NCI-H2171 (cell line): ENCODE results near the gene CCDC69.

Experiments
- DNase-seq: peaks from one replicate; lab custom pipeline; 2025; lab: John Stamatoyannopoulos, UW

CCDC69 gene

DNA sequence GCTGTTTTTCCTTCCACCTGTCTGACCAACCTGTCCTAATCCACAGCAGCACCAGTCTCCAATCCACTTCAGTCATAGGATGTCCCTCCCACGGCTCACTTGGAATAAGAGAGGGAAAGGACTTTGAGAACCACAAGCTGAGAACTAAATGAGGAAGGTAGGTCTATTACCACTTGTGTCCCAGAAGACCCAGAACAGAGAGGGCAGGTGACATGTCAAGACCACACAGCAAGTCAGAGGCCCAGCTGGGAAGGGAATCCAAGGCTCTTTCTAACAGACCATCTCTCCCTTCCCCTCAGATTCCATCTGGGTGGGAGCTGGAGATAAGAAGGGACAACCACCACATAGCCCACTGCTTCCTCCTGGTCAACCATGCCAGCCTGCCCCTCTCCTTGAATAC, 81.0 kb downstream of the CCDC69 start:
- no peak for DNase-seq

DNA sequence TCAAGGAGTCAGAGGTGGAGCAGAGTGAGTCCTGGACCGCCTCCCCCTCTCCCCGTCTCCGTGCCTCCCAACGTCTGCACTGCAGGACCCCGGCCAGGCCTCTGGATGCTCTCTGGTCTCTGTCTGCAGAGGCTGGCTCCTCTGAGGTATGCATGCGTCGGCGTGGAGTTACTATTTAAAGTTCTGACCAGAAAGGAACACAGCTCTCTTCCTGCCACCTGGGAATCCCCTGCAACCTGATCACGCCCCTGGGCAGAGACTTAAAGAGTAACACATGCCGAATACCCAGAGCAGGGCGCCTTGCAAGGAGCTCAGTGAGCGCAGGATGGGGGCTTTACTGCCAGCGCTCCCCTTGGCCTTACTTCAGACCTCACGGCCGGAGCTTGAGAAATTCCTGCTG, 82.4 kb downstream of the CCDC69 start:
- DNase-seq: no peak

GRCh38 chr5:151140686-151141459, 83.0 kb downstream of the CCDC69 start:
- no peak for DNase-seq

DNA sequence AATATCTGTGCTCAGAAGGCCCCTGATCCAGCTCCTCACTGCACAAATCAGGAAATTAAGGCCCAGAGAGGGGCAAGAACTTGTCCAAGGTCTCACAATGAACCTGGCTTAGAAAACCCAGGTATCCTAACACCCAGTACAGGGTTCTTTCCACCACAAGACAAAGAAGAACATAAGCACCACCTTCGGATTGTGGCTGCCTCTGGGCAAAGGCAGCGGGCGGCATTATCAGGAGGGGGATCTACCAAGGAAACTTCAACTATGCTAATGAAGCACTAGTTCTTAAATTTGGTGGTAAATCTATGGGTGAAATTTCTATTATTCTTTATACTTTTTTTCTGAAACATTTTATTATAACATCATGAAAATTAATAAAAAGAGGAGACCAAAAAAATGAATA, 84.2 kb downstream of the CCDC69 start:
- no peak for DNase-seq

GRCh38 chr5:151139015-151139414, 84.9 kb downstream of the CCDC69 start:
- DNase-seq: no peak

- no peak for DNase-seq
Measured at GRCh38 chr5:151138114-151138513, 85.8 kb downstream of the CCDC69 start.

- DNase-seq: no peak
Measured at GRCh38 chr5:151137067-151137825, 86.6 kb downstream of the CCDC69 start.

DNA sequence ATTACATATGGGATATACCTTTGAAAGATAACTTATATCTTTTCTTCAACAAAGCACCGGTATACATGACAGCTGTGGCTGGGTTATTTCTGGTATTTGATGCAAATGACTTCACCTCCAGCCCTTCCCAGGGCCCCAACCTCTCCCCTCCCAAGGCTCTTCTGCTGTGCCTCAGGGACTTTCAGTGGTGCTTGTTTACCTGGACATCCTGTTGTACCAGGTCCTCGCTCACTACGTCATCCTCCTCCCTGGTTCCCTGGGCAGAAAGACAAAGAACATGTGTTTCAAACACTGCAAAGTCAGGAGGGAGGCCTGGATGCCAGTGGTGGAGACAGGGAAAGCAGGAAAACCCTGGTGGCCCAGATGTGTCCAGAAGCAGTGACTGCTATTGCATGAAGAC, 89.7 kb downstream of the CCDC69 start:
- DNase-seq: no peak

DNA sequence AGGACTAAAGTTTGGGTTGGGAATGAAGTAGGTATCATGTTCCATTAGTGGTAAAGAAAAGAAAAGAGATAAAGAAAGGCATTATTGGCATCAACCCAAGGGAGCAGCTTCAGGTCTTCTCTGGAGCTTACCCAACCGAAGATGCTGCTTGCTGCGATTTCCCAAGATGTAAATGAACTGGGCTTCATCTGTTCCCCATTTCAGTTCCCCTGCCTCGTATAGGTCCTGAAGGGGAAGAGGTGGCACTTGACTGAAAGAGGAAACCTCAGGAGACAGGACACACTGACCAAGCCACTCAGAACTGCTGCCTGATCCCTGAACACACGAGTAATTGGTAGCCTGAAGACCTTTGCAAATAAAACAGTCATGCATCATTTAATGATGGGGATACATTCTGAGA, 90.9 kb downstream of the CCDC69 start:
- no peak for DNase-seq
